Measurements from ENCODE around the gene GABRB3.

Gene GABRB3

GRCh38 chr15:26772154-26773066, at the start of gene GABRB3:
Gene GABRB3, minus strand, starts transcription at chr15:26773066.
- Histone ChIP-seq H3K27me3 (ENCODE audit: low read depth, low read length) (peaks cover 4% of the 10 kb centered on the region), H3K27ac (ENCODE audit: low read length) (no peak within 1 kb of the TSS), H3K4me3 (ENCODE audit: low read depth in 1 of 2, low read length in 2 of 2) (peak within 1 kb of the TSS in 1 of 2 donors; percentile 68)

GRCh38 chr15:26807517-26808427, 34.9 kb upstream of the GABRB3 start:
- Histone ChIP-seq H3K4me1 (ENCODE audit: control insufficient read depth in 1 of 2, insufficient read depth in 2 of 2, low read length in 2 of 2) (no peaks in the 10 kb centered on the region), H3K27me3 (ENCODE audit: low read depth, low read length) (no peaks in the 10 kb centered on the region), H3K27ac (ENCODE audit: low read length) (no peak overlapping the region), H3K9me3 (ENCODE audit: control insufficient read depth in 1 of 2, low read length in 2 of 2) (peaks cover 0 to 6% of the 10 kb centered on the region in 2 donors), H3K4me3 (ENCODE audit: low read depth in 1 of 2, low read length in 2 of 2) (no peak overlapping the region), H3K36me3 (ENCODE audit: control insufficient read depth in 1 of 2, insufficient read depth in 2 of 2, low read length in 2 of 2) (no peaks in the 10 kb centered on the region)

More at GRCh38 chr15:26772154-26773066, at the start of gene GABRB3:
- no peaks in the 10 kb centered on the region for H3K9me3 ChIP-seq (ENCODE audit: control insufficient read depth in 1 of 2, low read length in 2 of 2)
- no peaks in the 10 kb centered on the region for H3K36me3 ChIP-seq (ENCODE audit: control insufficient read depth in 1 of 2, insufficient read depth in 2 of 2, low read length in 2 of 2)
- peaks cover 0 to 20% of the 10 kb centered on the region in 2 donors for H3K4me1 ChIP-seq (ENCODE audit: control insufficient read depth in 1 of 2, insufficient read depth in 2 of 2, low read length in 2 of 2)

- no peaks in the 10 kb centered on the region for H3K36me3 ChIP-seq (ENCODE audit: control insufficient read depth in 1 of 2, insufficient read depth in 2 of 2, low read length in 2 of 2)
- H3K4me3 ChIP-seq (ENCODE audit: low read depth in 1 of 2, low read length in 2 of 2), result no peak overlapping the region
- H3K27me3 ChIP-seq (ENCODE audit: low read depth, low read length), result no peaks in the 10 kb centered on the region
- no peaks in the 10 kb centered on the region for H3K4me1 ChIP-seq (ENCODE audit: control insufficient read depth in 1 of 2, insufficient read depth in 2 of 2, low read length in 2 of 2)
- H3K9me3 ChIP-seq (ENCODE audit: control insufficient read depth in 1 of 2, low read length in 2 of 2), result peaks cover 0 to 3% of the 10 kb centered on the region in 2 donors
- no peak overlapping the region for H3K27ac ChIP-seq (ENCODE audit: low read length)
Measured at GRCh38 chr15:26806574-26806973, 33.7 kb upstream of the GABRB3 start.

- no peaks in the 10 kb centered on the region for H3K27me3 ChIP-seq (ENCODE audit: low read depth, low read length)
- no peaks in the 10 kb centered on the region for H3K36me3 ChIP-seq (ENCODE audit: control insufficient read depth in 1 of 2, insufficient read depth in 2 of 2, low read length in 2 of 2)
- H3K9me3 ChIP-seq (ENCODE audit: control insufficient read depth in 1 of 2, low read length in 2 of 2), result peaks cover 0 to 3% of the 10 kb centered on the region in 2 donors
- no peak overlapping the region for H3K27ac ChIP-seq (ENCODE audit: low read length)
- no peak overlapping the region for H3K4me3 ChIP-seq (ENCODE audit: low read depth in 1 of 2, low read length in 2 of 2)
- H3K4me1 ChIP-seq (ENCODE audit: control insufficient read depth in 1 of 2, insufficient read depth in 2 of 2, low read length in 2 of 2), result no peaks in the 10 kb centered on the region
Measured at GRCh38 chr15:26806151-26806550, 33.3 kb upstream of the GABRB3 start.

GRCh38 chr15:26805470-26805869, 32.6 kb upstream of the GABRB3 start:
- no peak overlapping the region for H3K27ac ChIP-seq (ENCODE audit: low read length)
- H3K9me3 ChIP-seq (ENCODE audit: control insufficient read depth in 1 of 2, low read length in 2 of 2), result peaks cover 0 to 3% of the 10 kb centered on the region in 2 donors
- H3K4me3 ChIP-seq (ENCODE audit: low read depth in 1 of 2, low read length in 2 of 2), result no peak overlapping the region
- H3K4me1 ChIP-seq (ENCODE audit: control insufficient read depth in 1 of 2, insufficient read depth in 2 of 2, low read length in 2 of 2), result no peaks in the 10 kb centered on the region
- H3K27me3 ChIP-seq (ENCODE audit: low read depth, low read length), result no peaks in the 10 kb centered on the region
- H3K36me3 ChIP-seq (ENCODE audit: control insufficient read depth in 1 of 2, insufficient read depth in 2 of 2, low read length in 2 of 2), result no peaks in the 10 kb centered on the region

- no peak overlapping the region for H3K4me3 ChIP-seq (ENCODE audit: low read depth in 1 of 2, low read length in 2 of 2)
- H3K27ac ChIP-seq (ENCODE audit: low read length), result no peak overlapping the region
- no peaks in the 10 kb centered on the region for H3K27me3 ChIP-seq (ENCODE audit: low read depth, low read length)
- H3K9me3 ChIP-seq (ENCODE audit: control insufficient read depth in 1 of 2, low read length in 2 of 2), result no peaks in the 10 kb centered on the region
- no peaks in the 10 kb centered on the region for H3K36me3 ChIP-seq (ENCODE audit: control insufficient read depth in 1 of 2, insufficient read depth in 2 of 2, low read length in 2 of 2)
- no peaks in the 10 kb centered on the region for H3K4me1 ChIP-seq (ENCODE audit: control insufficient read depth in 1 of 2, insufficient read depth in 2 of 2, low read length in 2 of 2)
Measured at GRCh38 chr15:26804063-26804804, 31.4 kb upstream of the GABRB3 start.

- Histone ChIP-seq H3K9me3 (ENCODE audit: control insufficient read depth in 1 of 2, low read length in 2 of 2) (no peaks in the 10 kb centered on the region), H3K27me3 (ENCODE audit: low read depth, low read length) (no peaks in the 10 kb centered on the region), H3K4me1 (ENCODE audit: control insufficient read depth in 1 of 2, insufficient read depth in 2 of 2, low read length in 2 of 2) (no peaks in the 10 kb centered on the region), H3K4me3 (ENCODE audit: low read depth in 1 of 2, low read length in 2 of 2) (no peak overlapping the region), H3K36me3 (ENCODE audit: control insufficient read depth in 1 of 2, insufficient read depth in 2 of 2, low read length in 2 of 2) (no peaks in the 10 kb centered on the region), H3K27ac (ENCODE audit: low read length) (no peak overlapping the region)
Measured at GRCh38 chr15:26790118-26790517, 17.3 kb upstream of the GABRB3 start.

- Histone ChIP-seq H3K27me3 (ENCODE audit: low read depth, low read length) (no peaks in the 10 kb centered on the region), H3K9me3 (ENCODE audit: control insufficient read depth in 1 of 2, low read length in 2 of 2) (no peaks in the 10 kb centered on the region), H3K4me3 (ENCODE audit: low read depth in 1 of 2, low read length in 2 of 2) (no peak overlapping the region), H3K4me1 (ENCODE audit: control insufficient read depth in 1 of 2, insufficient read depth in 2 of 2, low read length in 2 of 2) (no peaks in the 10 kb centered on the region), H3K27ac (ENCODE audit: low read length) (no peak overlapping the region), H3K36me3 (ENCODE audit: control insufficient read depth in 1 of 2, insufficient read depth in 2 of 2, low read length in 2 of 2) (no peaks in the 10 kb centered on the region)
Measured at GRCh38 chr15:26781816-26782215, 8.9 kb upstream of the GABRB3 start.

GRCh38 chr15:26773917-26774316, 1.1 kb upstream of the GABRB3 start:
- Histone ChIP-seq H3K9me3 (ENCODE audit: control insufficient read depth in 1 of 2, low read length in 2 of 2) (no peaks in the 10 kb centered on the region), H3K27me3 (ENCODE audit: low read depth, low read length) (peaks cover 4% of the 10 kb centered on the region), H3K36me3 (ENCODE audit: control insufficient read depth in 1 of 2, insufficient read depth in 2 of 2, low read length in 2 of 2) (no peaks in the 10 kb centered on the region), H3K4me3 (ENCODE audit: low read depth in 1 of 2, low read length in 2 of 2) (no peak overlapping the region), H3K27ac (ENCODE audit: low read length) (no peak overlapping the region), H3K4me1 (ENCODE audit: control insufficient read depth in 1 of 2, insufficient read depth in 2 of 2, low read length in 2 of 2) (peaks cover 0 to 20% of the 10 kb centered on the region in 2 donors)

- H3K27me3 ChIP-seq (ENCODE audit: low read depth, low read length), result peaks cover 4% of the 10 kb centered on the region
- H3K4me1 ChIP-seq (ENCODE audit: control insufficient read depth in 1 of 2, insufficient read depth in 2 of 2, low read length in 2 of 2), result peaks cover 0 to 20% of the 10 kb centered on the region in 2 donors
- peak overlapping the region in 1 of 2 donors; percentile 55 for H3K4me3 ChIP-seq (ENCODE audit: low read depth in 1 of 2, low read length in 2 of 2)
- H3K27ac ChIP-seq (ENCODE audit: low read length), result no peak overlapping the region
- H3K9me3 ChIP-seq (ENCODE audit: control insufficient read depth in 1 of 2, low read length in 2 of 2), result no peaks in the 10 kb centered on the region
- no peaks in the 10 kb centered on the region for H3K36me3 ChIP-seq (ENCODE audit: control insufficient read depth in 1 of 2, insufficient read depth in 2 of 2, low read length in 2 of 2)
Measured at GRCh38 chr15:26773067-26773877, 406 bp upstream of the GABRB3 start.
